DMS153 treated with DMSO at 0.1 percent for 48 hours (cell line): Measurements from ENCODE around the gene TTYH3.
"Not testable (repeated sequence)": the region's sequence is repeated elsewhere in the genome, so short reads cannot be mapped to it uniquely, and the experiment has no call there.

ENCODE experiments used
- DNase-seq: peaks from one replicate; lab custom pipeline; 2025; ENCODE audit not compliant: unreplicated experiment; lab: John Stamatoyannopoulos, UW

TTYH3 gene

GRCh38 chr7:2631946-2632732 lies at the start of gene TTYH3:
Gene TTYH3, plus strand, starts transcription at chr7:2631986. Its CDS starts 170 bp downstream, at chr7:2632156.
- DNase-seq: no peak

GRCh38 chr7:2582006-2582735 lies 49.6 kb upstream of the TTYH3 start:
- DNase-seq: no peak

- no peak for DNase-seq
Observed at GRCh38 chr7:2583798-2584580, 47.8 kb upstream of the TTYH3 start.

GRCh38 chr7:2585446-2585845 lies 46.3 kb upstream of the TTYH3 start:
- no peak for DNase-seq

GRCh38 chr7:2586326-2587020 lies 45.3 kb upstream of the TTYH3 start:
- no peak for DNase-seq

GRCh38 chr7:2587134-2587533 lies 44.7 kb upstream of the TTYH3 start:
- DNase-seq: no peak

GRCh38 chr7:2587778-2588177 lies 44.0 kb upstream of the TTYH3 start:
- DNase-seq: no peak

- no peak for DNase-seq
Observed at GRCh38 chr7:2589341-2589740, 42.4 kb upstream of the TTYH3 start.

- not testable (repeated sequence) for DNase-seq
Observed at GRCh38 chr7:2589941-2590340, 41.8 kb upstream of the TTYH3 start.

- DNase-seq: no peak
Observed at GRCh38 chr7:2592375-2592865, 39.4 kb upstream of the TTYH3 start.

GRCh38 chr7:2593036-2593727 lies 38.6 kb upstream of the TTYH3 start:
- DNase-seq: no peak

GRCh38 chr7:2594599-2594998 lies 37.2 kb upstream of the TTYH3 start:
- DNase-seq: no peak

- DNase-seq: no peak
Observed at GRCh38 chr7:2595258-2595860, 36.4 kb upstream of the TTYH3 start.

- DNase-seq: no peak
Observed at GRCh38 chr7:2596464-2597272, 35.1 kb upstream of the TTYH3 start.

GRCh38 chr7:2597273-2597640 lies 34.5 kb upstream of the TTYH3 start:
- no peak for DNase-seq

- no peak for DNase-seq
Observed at GRCh38 chr7:2598154-2598823, 33.5 kb upstream of the TTYH3 start.

- DNase-seq: no peak
Observed at GRCh38 chr7:2601065-2601464, 30.7 kb upstream of the TTYH3 start.

- no peak for DNase-seq
Observed at GRCh38 chr7:2601907-2602306, 29.9 kb upstream of the TTYH3 start.
